Memory B cell (primary cell): ENCODE results near the gene BEX3.
"Not testable (repeated sequence)": the region's sequence is repeated elsewhere in the genome, so short reads cannot be mapped to it uniquely, and the experiment has no call there.

Source experiments
- ATAC-seq: fragments of 150-1000 bp; cut with Tn5 transposase; 2 replicates; pipeline ENCODE4 v1.10.0; 2021; ENCODE audit warnings: low read depth, mild to moderate bottlenecking, moderate library complexity
- DNase-seq, 2 donors: peaks; one replicate each; pipeline ENCODE4 v3.0.0; 2022; ENCODE audit warnings: low spot score in 2 of 2
- H3K27ac Mint-ChIP-seq: one replicate; pipeline ENCODE4 v1.8.0; 2022; ENCODE audit warnings: mild to moderate bottlenecking, moderate library complexity, mixed read lengths
- H3K27me3 Mint-ChIP-seq: one replicate; pipeline ENCODE4 v1.8.0; 2022; ENCODE audit warnings: mixed read lengths
- H3K36me3 Mint-ChIP-seq: one replicate; pipeline ENCODE4 v1.8.0; 2022; ENCODE audit warnings: mild to moderate bottlenecking, mixed read lengths
- H3K4me1 Mint-ChIP-seq: one replicate; pipeline ENCODE4 v1.8.0; 2022; ENCODE audit warnings: mixed read lengths
- H3K4me3 Mint-ChIP-seq: one replicate; pipeline ENCODE4 v1.8.0; 2022; ENCODE audit warnings: mild to moderate bottlenecking, moderate library complexity, mixed read lengths
- H3K9me3 Mint-ChIP-seq: one replicate; pipeline ENCODE4 v1.8.0; 2022; ENCODE audit warnings: mixed read lengths

Gene BEX3

GRCh38 chrX:103376118-103376978 is at the start of gene BEX3:
Gene BEX3, plus strand, starts transcription at chrX:103376538. Its CDS starts 984 bp downstream, at chrX:103377522.
- Mint-ChIP-seq H3K9me3 (no peaks in the 10 kb centered on the region), H3K36me3 (no peaks in the 10 kb centered on the region), H3K4me3 (peak within 1 kb of the TSS; percentile 81), H3K27me3 (no peaks in the 10 kb centered on the region), H3K4me1 (peaks cover 4% of the 10 kb centered on the region), H3K27ac (no peak within 1 kb of the TSS)
- DNase-seq (no peak), ATAC-seq (peak; percentile 54)

- H3K36me3 Mint-ChIP-seq = no peaks in the 10 kb centered on the region
- no peak within 1 kb of the TSS for H3K27ac Mint-ChIP-seq
- H3K4me3 Mint-ChIP-seq = no peak within 1 kb of the TSS
- no peaks in the 10 kb centered on the region for H3K27me3 Mint-ChIP-seq
- no peak for ATAC-seq
- H3K9me3 Mint-ChIP-seq = no peaks in the 10 kb centered on the region
- no peaks in the 10 kb centered on the region for H3K4me1 Mint-ChIP-seq
- no peak for DNase-seq
These were observed 46.3 kb upstream of the BEX3 start, which contains the start of gene TCEAL7 for GRCh38 chrX:103329991-103330390. Gene TCEAL7, plus strand, starts transcription at chrX:103330239. Its CDS starts 1,165 bp downstream, at chrX:103331404.

- Mint-ChIP-seq H3K4me3 (no peak overlapping the region), H3K36me3 (no peaks in the 10 kb centered on the region), H3K9me3 (no peaks in the 10 kb centered on the region), H3K4me1 (no peaks in the 10 kb centered on the region), H3K27ac (no peak overlapping the region), H3K27me3 (no peaks in the 10 kb centered on the region)
- DNase-seq (no peak), ATAC-seq (no peak)
These were observed 45.6 kb upstream of the BEX3 start for GRCh38 chrX:103330681-103331288.

- H3K4me3 Mint-ChIP-seq = no peak overlapping the region
- H3K36me3 Mint-ChIP-seq = no peaks in the 10 kb centered on the region
- no peaks in the 10 kb centered on the region for H3K27me3 Mint-ChIP-seq
- peaks cover 2% of the 10 kb centered on the region for H3K4me1 Mint-ChIP-seq
- H3K27ac Mint-ChIP-seq = no peak overlapping the region
- H3K9me3 Mint-ChIP-seq = no peaks in the 10 kb centered on the region
- ATAC-seq (no peak), DNase-seq (no peak)
These were observed 37.7 kb upstream of the BEX3 start for GRCh38 chrX:103338663-103339062.

GRCh38 chrX:103343105-103343504 is 33.2 kb upstream of the BEX3 start:
- Mint-ChIP-seq H3K27me3 (peaks cover under 1% of the 10 kb centered on the region), H3K36me3 (no peaks in the 10 kb centered on the region), H3K27ac (no peak overlapping the region), H3K4me1 (peaks cover 2% of the 10 kb centered on the region), H3K4me3 (no peak overlapping the region), H3K9me3 (no peaks in the 10 kb centered on the region)
- peak in 1 of 2 donors; percentile 10 for DNase-seq
- ATAC-seq = no peak

GRCh38 chrX:103344606-103345005 is 31.7 kb upstream of the BEX3 start:
- Mint-ChIP-seq H3K4me3 (no peak overlapping the region), H3K9me3 (no peaks in the 10 kb centered on the region), H3K27ac (no peak overlapping the region), H3K27me3 (peaks cover 3% of the 10 kb centered on the region), H3K4me1 (peaks cover 2% of the 10 kb centered on the region), H3K36me3 (no peaks in the 10 kb centered on the region)
- ATAC-seq = no peak
- DNase-seq = no peak

GRCh38 chrX:103347682-103348397 is 28.5 kb upstream of the BEX3 start:
- H3K4me3 Mint-ChIP-seq = no peak overlapping the region
- DNase-seq = no peak
- ATAC-seq = no peak

GRCh38 chrX:103356130-103356798 is 20.1 kb upstream of the BEX3 start, which contains the start of gene TCEAL9:
Gene TCEAL9, plus strand, starts transcription at chrX:103356506. Its CDS starts 1,179 bp downstream, at chrX:103357685.
- DNase-seq = no peak
- Mint-ChIP-seq H3K4me3 (peak within 1 kb of the TSS; percentile 88), H3K27me3 (peaks cover 5% of the 10 kb centered on the region), H3K4me1 (peaks cover 9% of the 10 kb centered on the region), H3K36me3 (no peaks in the 10 kb centered on the region), H3K9me3 (no peaks in the 10 kb centered on the region), H3K27ac (no peak within 1 kb of the TSS)
- no peak for ATAC-seq

More at GRCh38 chrX:103347682-103348397, 28.5 kb upstream of the BEX3 start:
- no peaks in the 10 kb centered on the region for H3K9me3 Mint-ChIP-seq
- peaks cover 3% of the 10 kb centered on the region for H3K27me3 Mint-ChIP-seq
- peaks cover 2% of the 10 kb centered on the region for H3K4me1 Mint-ChIP-seq
- H3K36me3 Mint-ChIP-seq = no peaks in the 10 kb centered on the region
- no peak overlapping the region for H3K27ac Mint-ChIP-seq

- Mint-ChIP-seq H3K9me3 (no peaks in the 10 kb centered on the region), H3K27me3 (peaks cover 5% of the 10 kb centered on the region), H3K36me3 (no peaks in the 10 kb centered on the region), H3K4me3 (peak overlapping the region; percentile 88), H3K4me1 (peaks cover 9% of the 10 kb centered on the region), H3K27ac (no peak overlapping the region)
- ATAC-seq (no peak), DNase-seq (no peak)
These were observed 19.5 kb upstream of the BEX3 start for GRCh38 chrX:103356858-103357257.

- H3K4me1 Mint-ChIP-seq = peaks cover 9% of the 10 kb centered on the region
- peaks cover 5% of the 10 kb centered on the region for H3K27me3 Mint-ChIP-seq
- no peak overlapping the region for H3K27ac Mint-ChIP-seq
- DNase-seq = no peak
- no peaks in the 10 kb centered on the region for H3K36me3 Mint-ChIP-seq
- ATAC-seq = no peak
- no peaks in the 10 kb centered on the region for H3K9me3 Mint-ChIP-seq
- H3K4me3 Mint-ChIP-seq = no peak overlapping the region
These were observed 18.5 kb upstream of the BEX3 start for GRCh38 chrX:103357871-103358270.

- H3K9me3 Mint-ChIP-seq, H3K27ac Mint-ChIP-seq, H3K4me1 Mint-ChIP-seq, DNase-seq, H3K27me3 Mint-ChIP-seq, H3K4me3 Mint-ChIP-seq, ATAC-seq, H3K36me3 Mint-ChIP-seq: not testable (repeated sequence)
These were observed 16.7 kb upstream of the BEX3 start for GRCh38 chrX:103359605-103360004.

- Mint-ChIP-seq H3K27me3 (peaks cover 4% of the 10 kb centered on the region), H3K4me1 (peaks cover 9% of the 10 kb centered on the region), H3K36me3 (no peaks in the 10 kb centered on the region), H3K27ac (no peak overlapping the region), H3K9me3 (no peaks in the 10 kb centered on the region), H3K4me3 (no peak overlapping the region)
- DNase-seq = no peak
- ATAC-seq = no peak
These were observed 16.2 kb upstream of the BEX3 start for GRCh38 chrX:103360092-103360491.

- Mint-ChIP-seq H3K9me3 (no peaks in the 10 kb centered on the region), H3K36me3 (no peaks in the 10 kb centered on the region), H3K27me3 (peaks cover 3% of the 10 kb centered on the region), H3K27ac (no peak overlapping the region), H3K4me3 (no peak overlapping the region), H3K4me1 (peaks cover 8% of the 10 kb centered on the region)
- DNase-seq = no peak
- no peak for ATAC-seq
These were observed 15.4 kb upstream of the BEX3 start for GRCh38 chrX:103360916-103361315.
